GM13977 (cell line): Measurements from ENCODE around the gene ICAM3.

Experiments
- DNase-seq: peaks from one replicate; pipeline ENCODE4 v3.0.0; 2012; ENCODE audit warnings: low spot score
- in situ Hi-C: fragments of 300-500 bp; cut with MboI; formaldehyde crosslinking; loops from one replicate; pipeline ENCODE4 v1.12.0; 2022; ENCODE audit warnings: low sequenced_read_pairs, low pct_unique_long_range_greater_than_20kb, mixed read lengths, inconsistent platforms; ENCODE audit not compliant: unreplicated experiment
- TF ChIP-seq, protein P1 (sequence below): IDR thresholded peaks from 2 replicates; pipeline ENCODE4 v1.5.1; 2012; ENCODE audit warnings: mild to moderate bottlenecking, control low read depth; ENCODE audit not compliant: insufficient read depth; ENCODE audit errors: extremely low read depth, missing control alignments

ICAM3 gene

DNA sequence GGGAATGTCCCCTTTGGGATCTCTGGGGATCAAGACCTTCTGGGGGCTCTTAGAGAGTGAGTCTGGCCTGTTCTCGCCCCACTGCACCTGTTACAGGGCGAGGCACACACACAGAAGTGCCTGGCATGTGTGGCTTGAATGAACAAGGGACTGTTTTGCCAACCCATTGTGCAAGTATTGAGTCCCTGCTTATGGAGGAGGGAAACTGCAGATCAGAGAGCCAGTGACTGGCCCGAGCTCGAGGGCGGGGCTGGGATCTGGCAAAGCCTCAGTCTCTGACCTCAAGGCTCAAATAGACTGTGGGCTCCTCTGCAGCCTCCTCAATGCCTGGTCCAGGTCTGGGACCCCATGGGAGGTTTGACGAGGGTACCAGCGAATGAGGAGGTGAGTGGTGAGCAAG lies 11.6 kb downstream of the ICAM3 start:
- DNase-seq = no peak
- in situ Hi-C loops = no loop called here
- TF ChIP-seq, protein P1, sequence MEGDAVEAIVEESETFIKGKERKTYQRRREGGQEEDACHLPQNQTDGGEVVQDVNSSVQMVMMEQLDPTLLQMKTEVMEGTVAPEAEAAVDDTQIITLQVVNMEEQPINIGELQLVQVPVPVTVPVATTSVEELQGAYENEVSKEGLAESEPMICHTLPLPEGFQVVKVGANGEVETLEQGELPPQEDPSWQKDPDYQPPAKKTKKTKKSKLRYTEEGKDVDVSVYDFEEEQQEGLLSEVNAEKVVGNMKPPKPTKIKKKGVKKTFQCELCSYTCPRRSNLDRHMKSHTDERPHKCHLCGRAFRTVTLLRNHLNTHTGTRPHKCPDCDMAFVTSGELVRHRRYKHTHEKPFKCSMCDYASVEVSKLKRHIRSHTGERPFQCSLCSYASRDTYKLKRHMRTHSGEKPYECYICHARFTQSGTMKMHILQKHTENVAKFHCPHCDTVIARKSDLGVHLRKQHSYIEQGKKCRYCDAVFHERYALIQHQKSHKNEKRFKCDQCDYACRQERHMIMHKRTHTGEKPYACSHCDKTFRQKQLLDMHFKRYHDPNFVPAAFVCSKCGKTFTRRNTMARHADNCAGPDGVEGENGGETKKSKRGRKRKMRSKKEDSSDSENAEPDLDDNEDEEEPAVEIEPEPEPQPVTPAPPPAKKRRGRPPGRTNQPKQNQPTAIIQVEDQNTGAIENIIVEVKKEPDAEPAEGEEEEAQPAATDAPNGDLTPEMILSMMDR = no peak

DNA sequence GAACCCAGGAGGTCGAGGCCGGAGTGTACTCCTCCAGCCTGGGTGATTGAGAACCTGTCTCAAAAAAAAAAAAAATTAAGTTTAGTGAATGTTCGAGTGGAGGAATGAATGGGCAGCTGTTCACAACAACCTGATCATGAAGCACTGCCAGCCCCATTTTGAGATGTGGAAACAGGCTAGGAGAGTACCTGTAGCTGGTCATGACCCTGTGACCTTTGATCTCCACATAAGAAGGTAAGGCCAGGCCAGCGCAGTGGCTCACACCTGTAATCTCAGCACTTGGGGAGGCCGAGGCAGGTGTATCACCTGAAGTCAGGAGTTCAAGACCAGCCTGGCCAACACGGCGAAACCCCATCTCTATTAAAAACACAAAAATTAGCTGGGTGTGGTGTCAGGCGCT lies 13.7 kb downstream of the ICAM3 start:
- DNase-seq = no peak
- TF ChIP-seq, protein P1 = no peak
- in situ Hi-C loops = no loop called here

- TF ChIP-seq, protein P1 = no peak
- no peak for DNase-seq
- in situ Hi-C loops = no loop called here
Measured at GRCh38 chr19:10321874-10322835, 17.3 kb downstream of the ICAM3 start.

GRCh38 chr19:10321417-10321797 lies 18.0 kb downstream of the ICAM3 start:
- TF ChIP-seq, protein P1 = no peak
- in situ Hi-C loops = no loop called here
- DNase-seq = no peak

DNA sequence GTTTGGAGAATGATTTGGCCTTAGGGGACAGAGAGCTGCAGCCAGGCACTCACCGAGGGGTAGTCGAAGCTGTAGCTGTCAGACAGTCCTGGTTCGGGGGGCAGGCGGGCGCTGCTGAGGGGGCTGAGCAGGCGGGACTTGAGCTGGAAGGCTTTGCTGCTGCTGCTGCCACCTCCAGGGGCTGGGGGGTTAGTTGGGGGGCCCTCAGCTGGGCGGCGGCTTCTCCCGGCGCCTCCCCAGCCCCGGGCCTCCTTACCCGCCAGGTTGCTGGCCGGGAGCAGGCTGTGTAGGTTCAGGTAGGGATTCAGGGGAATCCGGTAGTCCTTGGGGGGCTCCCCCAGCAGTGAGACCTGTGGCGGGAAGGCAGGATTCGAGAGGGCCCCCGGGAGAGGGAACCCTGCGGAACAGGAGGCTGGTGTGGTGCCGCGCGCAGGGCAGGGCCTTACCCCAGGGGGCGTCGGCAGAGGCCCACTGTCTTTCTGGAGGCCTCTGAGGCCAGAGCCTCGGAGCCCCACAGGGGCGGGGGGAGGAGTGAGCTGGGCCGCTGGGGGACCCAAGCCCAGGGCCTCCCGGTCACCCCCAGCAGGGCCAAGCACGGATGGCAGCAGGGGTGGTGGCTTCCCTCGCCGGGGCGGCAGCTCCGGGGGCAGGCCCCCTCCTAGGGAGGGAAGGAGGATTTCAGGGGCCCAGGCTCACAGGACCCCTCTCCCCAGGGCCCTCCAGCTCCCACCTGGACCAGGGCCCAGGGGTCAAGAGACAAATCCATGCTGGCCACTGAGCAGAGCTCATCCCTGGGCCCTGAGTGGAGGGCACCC lies 18.6 kb downstream of the ICAM3 start:
- DNase-seq = no peak
- TF ChIP-seq, protein P1 = no peak
- in situ Hi-C loops = no loop called here

DNA sequence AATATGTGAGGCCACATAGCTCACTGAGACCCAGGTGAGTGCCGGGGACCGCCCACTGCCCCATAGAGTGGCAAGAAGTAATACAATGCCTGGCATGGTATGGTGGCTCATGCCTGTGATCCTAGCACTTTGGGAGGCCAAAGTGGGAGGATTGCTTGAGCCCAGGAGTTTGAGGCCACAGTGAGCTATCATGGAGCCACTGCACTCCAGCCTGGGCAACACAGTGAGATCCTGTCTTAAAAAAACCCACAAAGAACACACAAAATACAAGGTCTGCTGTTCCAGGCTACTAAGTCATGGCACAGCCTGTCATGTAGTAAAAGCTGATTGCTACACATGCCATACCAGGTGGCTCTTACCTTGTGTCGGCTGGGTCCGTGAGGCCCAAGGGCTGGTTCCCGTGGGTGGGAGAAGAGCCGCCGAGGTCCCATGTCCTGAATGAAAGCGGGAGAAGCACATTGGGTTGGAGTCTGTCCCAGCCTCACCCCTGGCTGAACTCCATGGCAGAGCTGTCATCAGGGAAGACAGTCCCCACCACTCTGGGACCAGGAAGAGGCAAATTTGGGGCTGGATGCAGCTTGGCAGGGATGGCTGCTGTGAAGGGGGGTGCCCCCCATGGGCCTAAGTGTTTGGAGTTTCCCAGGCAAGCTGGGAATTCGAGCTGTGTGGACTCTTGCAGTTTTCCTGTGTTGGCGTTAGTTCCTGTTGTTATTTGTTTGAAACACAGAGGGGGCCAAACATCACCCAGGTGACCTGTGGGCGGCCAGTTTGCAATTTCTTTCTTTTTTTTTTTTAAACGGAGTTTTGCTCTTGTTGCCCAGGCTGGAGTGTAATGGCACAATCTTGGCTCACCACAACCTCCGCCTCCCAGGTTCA lies 20.4 kb downstream of the ICAM3 start:
- no peak for DNase-seq
- in situ Hi-C loops = no loop called here
- TF ChIP-seq, protein P1 = no peak
